GM10248 (cell line): ENCODE data around the gene P2RY11.

Experiments
- CTCF ChIA-PET: fragments of 300-600 bp; sonication (Branson Sonifier 250); formaldehyde crosslinking; extraction: SDS; loops from one replicate; lab custom pipeline; 2021; ENCODE audit warnings: antibody characterized with exemption; lab: Yijun Ruan, JAX
- POLR2A ChIA-PET: fragments of 350-650 bp; sonication (Branson Sonifier 250); formaldehyde crosslinking; extraction: SDS; loops from one replicate; lab custom pipeline; 2020; ENCODE audit warnings: antibody characterized with exemption; lab: Yijun Ruan, JAX
- DNase-seq: peaks from one replicate; pipeline ENCODE4 v3.0.0; 2012; ENCODE audit errors: extremely low spot score
- TF ChIP-seq, protein P1 (sequence below): IDR thresholded peaks from 2 replicates; pipeline ENCODE4 v1.5.1; 2012; ENCODE audit warnings: mild to moderate bottlenecking, low read depth; ENCODE audit errors: extremely low read depth, missing control alignments, control extremely low read depth

P2RY11 gene

DNA sequence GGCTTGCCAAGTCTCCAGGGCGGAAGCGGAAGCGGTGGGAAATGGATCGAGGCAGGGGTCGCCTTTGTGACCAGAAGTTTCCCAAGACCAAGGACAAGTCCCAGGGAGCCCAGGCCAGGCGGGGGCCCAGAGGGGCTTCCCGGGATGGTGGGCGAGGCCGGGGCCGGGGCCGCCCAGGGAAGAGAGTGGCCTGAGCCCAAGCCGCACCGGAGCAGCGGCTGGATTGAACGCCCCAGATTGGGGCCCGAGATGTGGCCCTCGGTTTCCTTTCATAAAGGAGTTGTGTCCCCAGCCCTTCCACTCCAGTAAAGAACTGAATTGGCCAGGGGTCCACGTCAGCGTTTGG lies 548 bp upstream of the P2RY11 start:
- no peak for DNase-seq
- ChIA-PET CTCF (interaction anchor here (1.4 to 11.7 kb wide), 4 partner anchors 11 to 180 kb away, joined by 3 to 163 read pairs (median 4); partner anchors contain the start of gene ANGPTL6), POLR2A (interaction anchor here (1.9 kb wide), 1 partner anchor 15 kb away, joined by 5 read pairs; no protein-coding TSS in a partner anchor)
- TF ChIP-seq, protein P1, sequence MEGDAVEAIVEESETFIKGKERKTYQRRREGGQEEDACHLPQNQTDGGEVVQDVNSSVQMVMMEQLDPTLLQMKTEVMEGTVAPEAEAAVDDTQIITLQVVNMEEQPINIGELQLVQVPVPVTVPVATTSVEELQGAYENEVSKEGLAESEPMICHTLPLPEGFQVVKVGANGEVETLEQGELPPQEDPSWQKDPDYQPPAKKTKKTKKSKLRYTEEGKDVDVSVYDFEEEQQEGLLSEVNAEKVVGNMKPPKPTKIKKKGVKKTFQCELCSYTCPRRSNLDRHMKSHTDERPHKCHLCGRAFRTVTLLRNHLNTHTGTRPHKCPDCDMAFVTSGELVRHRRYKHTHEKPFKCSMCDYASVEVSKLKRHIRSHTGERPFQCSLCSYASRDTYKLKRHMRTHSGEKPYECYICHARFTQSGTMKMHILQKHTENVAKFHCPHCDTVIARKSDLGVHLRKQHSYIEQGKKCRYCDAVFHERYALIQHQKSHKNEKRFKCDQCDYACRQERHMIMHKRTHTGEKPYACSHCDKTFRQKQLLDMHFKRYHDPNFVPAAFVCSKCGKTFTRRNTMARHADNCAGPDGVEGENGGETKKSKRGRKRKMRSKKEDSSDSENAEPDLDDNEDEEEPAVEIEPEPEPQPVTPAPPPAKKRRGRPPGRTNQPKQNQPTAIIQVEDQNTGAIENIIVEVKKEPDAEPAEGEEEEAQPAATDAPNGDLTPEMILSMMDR = no peak

- CTCF ChIA-PET = interaction anchor here (0.9 to 11.7 kb wide), 10 partner anchors 11 to 182 kb away, joined by 3 to 163 read pairs (median 6); partner anchors contain the start of gene ANGPTL6
- no peak for DNase-seq
- POLR2A ChIA-PET = interaction anchor here (0.7 to 1.9 kb wide), 2 partner anchors 16 to 158 kb away, joined by 3 to 5 read pairs; no protein-coding TSS in a partner anchor
- TF ChIP-seq, protein P1 = no peak
Measured at GRCh38 chr19:10112037-10112761, 706 bp downstream of the P2RY11 start.

DNA sequence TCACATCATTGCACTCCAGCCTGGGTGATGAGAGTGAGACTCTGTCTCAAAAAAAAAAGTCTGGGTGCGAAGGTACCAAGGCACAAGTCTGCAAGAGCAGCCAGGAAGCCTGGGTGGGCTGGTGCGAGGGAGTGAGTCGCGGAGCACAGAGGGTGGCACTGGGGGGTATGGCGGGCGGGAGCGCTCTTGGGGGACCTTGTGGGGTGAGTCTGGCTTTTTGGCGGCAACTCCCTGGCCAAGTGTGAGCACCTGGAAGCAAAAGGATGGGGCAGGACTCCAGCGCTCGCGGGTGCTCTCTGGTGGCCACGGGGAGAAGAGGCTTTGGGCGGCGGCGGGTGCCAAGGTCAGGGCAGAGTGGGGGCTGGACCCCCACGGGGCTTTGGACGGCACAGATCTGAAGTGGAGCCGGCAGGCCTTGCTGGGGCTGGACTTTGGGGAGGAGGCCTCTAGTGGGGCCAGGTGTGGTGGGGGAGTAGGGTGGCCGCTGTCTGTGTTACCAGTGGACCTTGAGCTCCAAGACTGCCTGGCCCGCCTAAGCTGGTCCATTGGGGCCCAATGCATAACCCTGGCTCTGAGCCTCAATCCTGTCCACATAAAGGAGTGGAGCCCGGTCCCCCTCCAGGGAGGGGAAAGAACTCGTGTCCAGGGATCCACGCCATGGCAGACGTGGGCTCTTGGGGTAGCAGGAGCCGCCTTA lies 1.6 kb downstream of the P2RY11 start:
- DNase-seq = peak; percentile 59
- ChIA-PET POLR2A (interaction anchor here (0.7 to 1.9 kb wide), 3 partner anchors 14 to 120 kb away, joined by 3 to 10 read pairs (median 5); no protein-coding TSS in a partner anchor), CTCF (interaction anchor here (0.5 to 11.7 kb wide), 16 partner anchors 10 to 184 kb away, joined by 3 to 163 read pairs (median 5); partner anchors contain the start of gene ANGPTL6)
- TF ChIP-seq, protein P1 = peak; percentile 81

GRCh38 chr19:10113592-10113963 lies 2.1 kb downstream of the P2RY11 start:
- TF ChIP-seq, protein P1 = no peak
- no peak for DNase-seq
- POLR2A ChIA-PET = interaction anchor here (0.6 to 1.9 kb wide), 4 partner anchors 12 to 119 kb away, joined by 3 to 10 read pairs (median 4); no protein-coding TSS in a partner anchor
- CTCF ChIA-PET = interaction anchor here (0.5 to 11.7 kb wide), 16 partner anchors 9 to 185 kb away, joined by 3 to 163 read pairs (median 5); partner anchors contain the start of gene ANGPTL6

DNA sequence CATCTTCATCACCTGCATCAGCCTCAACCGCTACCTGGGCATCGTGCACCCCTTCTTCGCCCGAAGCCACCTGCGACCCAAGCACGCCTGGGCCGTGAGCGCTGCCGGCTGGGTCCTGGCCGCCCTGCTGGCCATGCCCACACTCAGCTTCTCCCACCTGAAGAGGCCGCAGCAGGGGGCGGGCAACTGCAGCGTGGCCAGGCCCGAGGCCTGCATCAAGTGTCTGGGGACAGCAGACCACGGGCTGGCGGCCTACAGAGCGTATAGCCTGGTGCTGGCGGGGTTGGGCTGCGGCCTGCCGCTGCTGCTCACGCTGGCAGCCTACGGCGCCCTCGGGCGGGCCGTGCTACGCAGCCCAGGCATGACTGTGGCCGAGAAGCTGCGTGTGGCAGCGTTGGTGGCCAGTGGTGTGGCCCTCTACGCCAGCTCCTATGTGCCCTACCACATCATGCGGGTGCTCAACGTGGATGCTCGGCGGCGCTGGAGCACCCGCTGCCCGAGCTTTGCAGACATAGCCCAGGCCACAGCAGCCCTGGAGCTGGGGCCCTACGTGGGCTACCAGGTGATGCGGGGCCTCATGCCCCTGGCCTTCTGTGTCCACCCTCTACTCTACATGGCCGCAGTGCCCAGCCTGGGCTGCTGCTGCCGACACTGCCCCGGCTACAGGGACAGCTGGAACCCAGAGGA lies 2.6 kb downstream of the P2RY11 start:
- TF ChIP-seq, protein P1 = no peak
- no peak for DNase-seq
- ChIA-PET CTCF (interaction anchor here (1.0 to 11.7 kb wide), 11 partner anchors 14 to 183 kb away, joined by 3 to 163 read pairs (median 6); partner anchors contain the start of gene ANGPTL6), POLR2A (interaction anchor here (0.6 to 1.9 kb wide), 6 partner anchors 8 to 314 kb away, joined by 3 to 10 read pairs (median 5); partner anchors contain the start of gene PPAN)
